HEK293 (cell line): Measurements from ENCODE around the gene RASA4B.

Experiments
- GFI1B ChIP-seq: fragments of 450-650 bp; formaldehyde crosslinking; IDR thresholded peaks from 2 replicates; pipeline ENCODE4 v1.5.1; 2016; ENCODE audit warnings: missing biosample characterization, missing genetic modification characterization
- HOXC10 ChIP-seq: sonication (generic); formaldehyde crosslinking; IDR thresholded peaks from 2 replicates; pipeline ENCODE4 v1.8.1; 2023; ENCODE audit warnings: mild to moderate bottlenecking, missing genetic modification reagents
- KLF7 ChIP-seq: fragments of 450-650 bp; formaldehyde crosslinking; IDR thresholded peaks from 2 replicates; pipeline ENCODE4 v1.5.1; 2016; ENCODE audit warnings: missing biosample characterization, missing genetic modification characterization, borderline replicate concordance
- ZNF174 ChIP-seq: fragments of 450-650 bp; formaldehyde crosslinking; IDR thresholded peaks from 2 replicates; pipeline ENCODE4 v1.5.0; 2017; ENCODE audit warnings: missing biosample characterization, mild to moderate bottlenecking, missing genetic modification characterization
- ZNF274 ChIP-seq, 2 experiments: fragments of 200-500 bp in 1 of 2; fragments of 450-650 bp in 1 of 2; sonication (Bioruptor generic) in 1 of 2; formaldehyde crosslinking in 1 of 2; IDR thresholded peaks; 2 replicates each; pipeline versions ENCODE4 v1.5.1 to v1.6.1; 2014 to 2016; ENCODE audit warnings: borderline replicate concordance in 1 of 2, inconsistent platforms in 1 of 2, low read length in 1 of 2, missing biosample characterization in 1 of 2, missing genetic modification characterization in 1 of 2
- ZNF335 ChIP-seq: fragments of 450-650 bp; formaldehyde crosslinking; conservative IDR thresholded peaks from 2 replicates; pipeline ENCODE4 v1.5.1; 2016; ENCODE audit warnings: missing biosample characterization, missing genetic modification characterization
- ZNF514 ChIP-seq: fragments of 450-650 bp; formaldehyde crosslinking; IDR thresholded peaks from 2 replicates; pipeline ENCODE4 v1.5.1; 2016; ENCODE audit warnings: missing biosample characterization, missing genetic modification characterization
- ZNF548 ChIP-seq: fragments of 450-650 bp; formaldehyde crosslinking; IDR thresholded peaks from 2 replicates; pipeline ENCODE4 v1.5.1; 2016; ENCODE audit warnings: missing biosample characterization, missing genetic modification characterization
- ZNF777 ChIP-seq: fragments of 450-650 bp; formaldehyde crosslinking; IDR thresholded peaks from 2 replicates; pipeline ENCODE4 v1.5.1; 2017; ENCODE audit warnings: missing biosample characterization, missing genetic modification characterization, borderline replicate concordance
- TF ChIP-seq, protein P1 (sequence below): fragments of 450-650 bp; formaldehyde crosslinking; IDR thresholded peaks from 2 replicates; pipeline ENCODE4 v1.5.1; 2016; ENCODE audit warnings: missing biosample characterization, missing genetic modification characterization
- TF ChIP-seq, protein P2 (sequence below): fragments of 450-650 bp; formaldehyde crosslinking; IDR thresholded peaks from 2 replicates; pipeline ENCODE4 v1.5.1; 2016; ENCODE audit warnings: missing biosample characterization, missing genetic modification characterization
- TF ChIP-seq, protein P3 (sequence below): fragments of 450-650 bp; formaldehyde crosslinking; IDR thresholded peaks from 2 replicates; pipeline ENCODE4 v1.5.1; 2016; ENCODE audit warnings: missing biosample characterization, missing genetic modification characterization
- TF ChIP-seq, protein P4 (sequence below): IDR thresholded peaks from 2 replicates; pipeline ENCODE4 v1.6.1; 2011; ENCODE audit warnings: mild to moderate bottlenecking, low read depth, low read length, borderline replicate concordance
- TF ChIP-seq, protein P5 (sequence below): fragments of 450-650 bp; formaldehyde crosslinking; IDR thresholded peaks from 2 replicates; pipeline ENCODE4 v1.5.1; 2016; ENCODE audit warnings: missing biosample characterization, missing genetic modification characterization

DNA sequence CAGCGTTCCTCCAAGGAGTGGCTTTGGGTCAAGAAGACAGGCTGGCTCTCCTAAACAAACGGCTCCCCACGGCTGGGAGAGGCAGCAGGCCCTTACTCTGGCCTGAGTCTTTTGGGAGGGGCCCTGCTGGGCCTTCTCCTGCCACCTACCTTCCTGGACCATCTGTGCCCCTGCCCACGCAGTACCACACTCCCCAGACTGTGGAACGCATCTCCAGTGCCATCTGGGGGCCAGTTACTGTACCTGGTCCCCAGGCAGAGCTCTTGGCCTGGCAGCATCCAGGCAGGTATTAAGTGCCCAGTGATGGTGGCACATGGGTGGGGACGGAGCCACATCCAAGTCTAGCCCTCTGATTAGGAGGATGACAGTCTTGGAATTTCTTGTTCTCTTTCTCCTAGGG is 67.3 kb downstream of the RASA4B start:
- TF ChIP-seq, protein P1, sequence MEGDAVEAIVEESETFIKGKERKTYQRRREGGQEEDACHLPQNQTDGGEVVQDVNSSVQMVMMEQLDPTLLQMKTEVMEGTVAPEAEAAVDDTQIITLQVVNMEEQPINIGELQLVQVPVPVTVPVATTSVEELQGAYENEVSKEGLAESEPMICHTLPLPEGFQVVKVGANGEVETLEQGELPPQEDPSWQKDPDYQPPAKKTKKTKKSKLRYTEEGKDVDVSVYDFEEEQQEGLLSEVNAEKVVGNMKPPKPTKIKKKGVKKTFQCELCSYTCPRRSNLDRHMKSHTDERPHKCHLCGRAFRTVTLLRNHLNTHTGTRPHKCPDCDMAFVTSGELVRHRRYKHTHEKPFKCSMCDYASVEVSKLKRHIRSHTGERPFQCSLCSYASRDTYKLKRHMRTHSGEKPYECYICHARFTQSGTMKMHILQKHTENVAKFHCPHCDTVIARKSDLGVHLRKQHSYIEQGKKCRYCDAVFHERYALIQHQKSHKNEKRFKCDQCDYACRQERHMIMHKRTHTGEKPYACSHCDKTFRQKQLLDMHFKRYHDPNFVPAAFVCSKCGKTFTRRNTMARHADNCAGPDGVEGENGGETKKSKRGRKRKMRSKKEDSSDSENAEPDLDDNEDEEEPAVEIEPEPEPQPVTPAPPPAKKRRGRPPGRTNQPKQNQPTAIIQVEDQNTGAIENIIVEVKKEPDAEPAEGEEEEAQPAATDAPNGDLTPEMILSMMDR (tag by site-specific recombination), result peak; percentile 37; the same call in 1 of the 2 replicates
- TF ChIP-seq, protein P2, sequence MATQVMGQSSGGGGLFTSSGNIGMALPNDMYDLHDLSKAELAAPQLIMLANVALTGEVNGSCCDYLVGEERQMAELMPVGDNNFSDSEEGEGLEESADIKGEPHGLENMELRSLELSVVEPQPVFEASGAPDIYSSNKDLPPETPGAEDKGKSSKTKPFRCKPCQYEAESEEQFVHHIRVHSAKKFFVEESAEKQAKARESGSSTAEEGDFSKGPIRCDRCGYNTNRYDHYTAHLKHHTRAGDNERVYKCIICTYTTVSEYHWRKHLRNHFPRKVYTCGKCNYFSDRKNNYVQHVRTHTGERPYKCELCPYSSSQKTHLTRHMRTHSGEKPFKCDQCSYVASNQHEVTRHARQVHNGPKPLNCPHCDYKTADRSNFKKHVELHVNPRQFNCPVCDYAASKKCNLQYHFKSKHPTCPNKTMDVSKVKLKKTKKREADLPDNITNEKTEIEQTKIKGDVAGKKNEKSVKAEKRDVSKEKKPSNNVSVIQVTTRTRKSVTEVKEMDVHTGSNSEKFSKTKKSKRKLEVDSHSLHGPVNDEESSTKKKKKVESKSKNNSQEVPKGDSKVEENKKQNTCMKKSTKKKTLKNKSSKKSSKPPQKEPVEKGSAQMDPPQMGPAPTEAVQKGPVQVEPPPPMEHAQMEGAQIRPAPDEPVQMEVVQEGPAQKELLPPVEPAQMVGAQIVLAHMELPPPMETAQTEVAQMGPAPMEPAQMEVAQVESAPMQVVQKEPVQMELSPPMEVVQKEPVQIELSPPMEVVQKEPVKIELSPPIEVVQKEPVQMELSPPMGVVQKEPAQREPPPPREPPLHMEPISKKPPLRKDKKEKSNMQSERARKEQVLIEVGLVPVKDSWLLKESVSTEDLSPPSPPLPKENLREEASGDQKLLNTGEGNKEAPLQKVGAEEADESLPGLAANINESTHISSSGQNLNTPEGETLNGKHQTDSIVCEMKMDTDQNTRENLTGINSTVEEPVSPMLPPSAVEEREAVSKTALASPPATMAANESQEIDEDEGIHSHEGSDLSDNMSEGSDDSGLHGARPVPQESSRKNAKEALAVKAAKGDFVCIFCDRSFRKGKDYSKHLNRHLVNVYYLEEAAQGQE (tag by site-specific recombination), result no peak
- TF ChIP-seq KLF7 (tag by site-specific recombination) (no peak), ZNF777 (tag by site-specific recombination) (no peak), GFI1B (tag by site-specific recombination) (no peak), HOXC10 (CRISPR knock-in tag) (no peak), ZNF274 (IDR thresholded peaks at IDR 0.05; ENCODE audit: low read length) (no peak), ZNF274 (tag by site-specific recombination; IDR thresholded peaks at IDR 0.05; ENCODE audit: borderline replicate concordance) (no peak), ZNF335 (no peak), ZNF548 (tag by site-specific recombination) (no peak), ZNF174 (tag by site-specific recombination) (no peak), ZNF514 (no peak)
- TF ChIP-seq, protein P3, sequence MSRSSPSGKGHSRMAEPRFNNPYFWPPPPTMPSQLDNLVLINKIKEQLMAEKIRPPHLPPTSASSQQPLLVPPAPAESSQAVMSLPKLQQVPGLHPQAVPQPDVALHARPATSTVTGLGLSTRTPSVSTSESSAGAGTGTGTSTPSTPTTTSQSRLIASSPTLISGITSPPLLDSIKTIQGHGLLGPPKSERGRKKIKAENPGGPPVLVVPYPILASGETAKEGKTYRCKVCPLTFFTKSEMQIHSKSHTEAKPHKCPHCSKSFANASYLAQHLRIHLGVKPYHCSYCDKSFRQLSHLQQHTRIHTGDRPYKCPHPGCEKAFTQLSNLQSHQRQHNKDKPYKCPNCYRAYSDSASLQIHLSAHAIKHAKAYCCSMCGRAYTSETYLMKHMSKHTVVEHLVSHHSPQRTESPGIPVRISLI (tag by site-specific recombination), result no peak
- TF ChIP-seq, protein P4, sequence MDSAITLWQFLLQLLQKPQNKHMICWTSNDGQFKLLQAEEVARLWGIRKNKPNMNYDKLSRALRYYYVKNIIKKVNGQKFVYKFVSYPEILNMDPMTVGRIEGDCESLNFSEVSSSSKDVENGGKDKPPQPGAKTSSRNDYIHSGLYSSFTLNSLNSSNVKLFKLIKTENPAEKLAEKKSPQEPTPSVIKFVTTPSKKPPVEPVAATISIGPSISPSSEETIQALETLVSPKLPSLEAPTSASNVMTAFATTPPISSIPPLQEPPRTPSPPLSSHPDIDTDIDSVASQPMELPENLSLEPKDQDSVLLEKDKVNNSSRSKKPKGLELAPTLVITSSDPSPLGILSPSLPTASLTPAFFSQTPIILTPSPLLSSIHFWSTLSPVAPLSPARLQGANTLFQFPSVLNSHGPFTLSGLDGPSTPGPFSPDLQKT, result no peak
- TF ChIP-seq, protein P5, sequence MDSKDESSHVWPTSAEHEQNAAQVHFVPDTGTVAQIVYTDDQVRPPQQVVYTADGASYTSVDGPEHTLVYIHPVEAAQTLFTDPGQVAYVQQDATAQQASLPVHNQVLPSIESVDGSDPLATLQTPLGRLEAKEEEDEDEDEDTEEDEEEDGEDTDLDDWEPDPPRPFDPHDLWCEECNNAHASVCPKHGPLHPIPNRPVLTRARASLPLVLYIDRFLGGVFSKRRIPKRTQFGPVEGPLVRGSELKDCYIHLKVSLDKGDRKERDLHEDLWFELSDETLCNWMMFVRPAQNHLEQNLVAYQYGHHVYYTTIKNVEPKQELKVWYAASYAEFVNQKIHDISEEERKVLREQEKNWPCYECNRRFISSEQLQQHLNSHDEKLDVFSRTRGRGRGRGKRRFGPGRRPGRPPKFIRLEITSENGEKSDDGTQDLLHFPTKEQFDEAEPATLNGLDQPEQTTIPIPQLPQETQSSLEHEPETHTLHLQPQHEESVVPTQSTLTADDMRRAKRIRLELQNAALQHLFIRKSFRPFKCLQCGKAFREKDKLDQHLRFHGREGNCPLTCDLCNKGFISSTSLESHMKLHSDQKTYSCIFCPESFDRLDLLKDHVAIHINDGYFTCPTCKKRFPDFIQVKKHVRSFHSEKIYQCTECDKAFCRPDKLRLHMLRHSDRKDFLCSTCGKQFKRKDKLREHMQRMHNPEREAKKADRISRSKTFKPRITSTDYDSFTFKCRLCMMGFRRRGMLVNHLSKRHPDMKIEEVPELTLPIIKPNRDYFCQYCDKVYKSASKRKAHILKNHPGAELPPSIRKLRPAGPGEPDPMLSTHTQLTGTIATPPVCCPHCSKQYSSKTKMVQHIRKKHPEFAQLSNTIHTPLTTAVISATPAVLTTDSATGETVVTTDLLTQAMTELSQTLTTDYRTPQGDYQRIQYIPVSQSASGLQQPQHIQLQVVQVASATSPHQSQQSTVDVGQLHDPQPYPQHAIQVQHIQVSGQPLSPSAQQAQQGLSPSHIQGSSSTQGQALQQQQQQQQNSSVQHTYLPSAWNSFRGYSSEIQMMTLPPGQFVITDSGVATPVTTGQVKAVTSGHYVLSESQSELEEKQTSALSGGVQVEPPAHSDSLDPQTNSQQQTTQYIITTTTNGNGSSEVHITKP (tag by site-specific recombination), result no peak
